Measurements from ENCODE around the gene ZSWIM1. TPM values are rescaled to one million over a fixed set of nuclear protein-coding genes. Genes with fewer than 3 reads are reported as not detected.

The ZSWIM1 gene
- 10 to 100 TPM; 15.3 to 18.9 (median 16.6) TPM for polyA plus RNA-seq (ENCODE audit: insufficient read length in 3 of 3)
- long read RNA-seq, donor 1: 0 reads
- long read RNA-seq, donor 2, partial matches to known transcripts: 0 of 4 reads
- long read RNA-seq, donor 2, other reads (novel, unspliced or antisense): 0 of 4 reads
- long read RNA-seq, donor 3, partial matches to known transcripts: 0 of 4 reads
- long read RNA-seq, donor 3, other reads (novel, unspliced or antisense): 0 of 4 reads
- long read RNA-seq, donor 4, partial matches to known transcripts: 7 of 8 reads
- long read RNA-seq, donor 4, other reads (novel, unspliced or antisense): 0 of 8 reads
- long read RNA-seq, donor 5, transcript ZSWIM1-202 (2 exons, 2,769 nt): major isoform, 5 of 25 reads
- long read RNA-seq, donor 5, partial matches to known transcripts: 20 of 25 reads
- long read RNA-seq, donor 5, other reads (novel, unspliced or antisense): 0 of 25 reads
- long read RNA-seq, donor 6, partial matches to known transcripts: 17 of 18 reads
- long read RNA-seq, donor 6, other reads (novel, unspliced or antisense): 0 of 18 reads
- long read RNA-seq, donor 7, partial matches to known transcripts: 11 of 12 reads
- long read RNA-seq, donor 7, other reads (novel, unspliced or antisense): 0 of 12 reads
- long read RNA-seq, donor 8, partial matches to known transcripts: 0 of 3 reads
- long read RNA-seq, donor 8, other reads (novel, unspliced or antisense): 0 of 3 reads
- long read RNA-seq, donor 9, partial matches to known transcripts: 0 of 2 reads
- long read RNA-seq, donor 9, other reads (novel, unspliced or antisense): 0 of 2 reads
- long read RNA-seq, donor 10, partial matches to known transcripts: 0 of 4 reads
- long read RNA-seq, donor 10, other reads (novel, unspliced or antisense): 0 of 4 reads
- long read RNA-seq, donor 11: 0 reads
- long read RNA-seq, donor 12: 0 reads
- long read RNA-seq, donor 13, partial matches to known transcripts: 0 of 3 reads
- long read RNA-seq, donor 13, other reads (novel, unspliced or antisense): 0 of 3 reads
- long read RNA-seq, donor 14: 0 reads
- long read RNA-seq, donor 15, partial matches to known transcripts: 0 of 1 reads
- long read RNA-seq, donor 15, other reads (novel, unspliced or antisense): 0 of 1 reads
- long read RNA-seq, donor 16, partial matches to known transcripts: 12 of 37 reads
- long read RNA-seq, donor 16, other reads (novel, unspliced or antisense): 22 of 37 reads

GRCh38 chr20:45880988-45881788, at the start of gene ZSWIM1:
Gene ZSWIM1, plus strand, starts transcription at chr20:45881227. Its CDS starts 1,366 bp downstream, at chr20:45882593.
- DNase-seq (ENCODE audit: extremely low read depth in 1 of 11, low read depth in 9 of 11, low spot score in 4 of 11): peak; percentile 99 to 100 (median 99)

GRCh38 chr20:45832619-45833018, 48.4 kb upstream of the ZSWIM1 start:
- DNase-seq (ENCODE audit: extremely low read depth in 1 of 11, low read depth in 9 of 11, low spot score in 4 of 11): no peak

- DNase-seq (ENCODE audit: extremely low read depth in 1 of 11, low read depth in 9 of 11, low spot score in 4 of 11): peak in 8 of 11 donors; percentile 50 to 80 (median 72)
Observed at GRCh38 chr20:45833030-45833882, 47.8 kb upstream of the ZSWIM1 start, which contains the start of gene SNX21. Gene SNX21, plus strand, starts transcription at chr20:45833799. Its CDS starts 121 bp downstream, at chr20:45833920.

- DNase-seq (ENCODE audit: extremely low read depth in 1 of 11, low read depth in 9 of 11, low spot score in 4 of 11): peak in 4 of 11 donors; percentile 57 to 73 (median 70)
Observed at GRCh38 chr20:45833883-45834796, 46.9 kb upstream of the ZSWIM1 start.

- DNase-seq (ENCODE audit: extremely low read depth in 1 of 11, low read depth in 9 of 11, low spot score in 4 of 11): no peak
Observed at GRCh38 chr20:45834797-45835161, 46.2 kb upstream of the ZSWIM1 start.

GRCh38 chr20:45835329-45835765, 45.7 kb upstream of the ZSWIM1 start:
- no peak for DNase-seq (ENCODE audit: extremely low read depth in 1 of 11, low read depth in 9 of 11, low spot score in 4 of 11)

GRCh38 chr20:45835825-45836224, 45.2 kb upstream of the ZSWIM1 start:
- DNase-seq (ENCODE audit: extremely low read depth in 1 of 11, low read depth in 9 of 11, low spot score in 4 of 11): no peak

- no peak for DNase-seq (ENCODE audit: extremely low read depth in 1 of 11, low read depth in 9 of 11, low spot score in 4 of 11)
Observed at GRCh38 chr20:45836841-45837240, 44.2 kb upstream of the ZSWIM1 start.

- DNase-seq (ENCODE audit: extremely low read depth in 1 of 11, low read depth in 9 of 11, low spot score in 4 of 11): no peak
Observed at GRCh38 chr20:45840700-45841198, 40.3 kb upstream of the ZSWIM1 start.

- DNase-seq (ENCODE audit: extremely low read depth in 1 of 11, low read depth in 9 of 11, low spot score in 4 of 11): no peak
Observed at GRCh38 chr20:45841407-45842129, 39.5 kb upstream of the ZSWIM1 start.

- DNase-seq (ENCODE audit: extremely low read depth in 1 of 11, low read depth in 9 of 11, low spot score in 4 of 11): no peak
Observed at GRCh38 chr20:45842169-45842812, 38.7 kb upstream of the ZSWIM1 start.

GRCh38 chr20:45843506-45843905, 37.5 kb upstream of the ZSWIM1 start:
- DNase-seq (ENCODE audit: extremely low read depth in 1 of 11, low read depth in 9 of 11, low spot score in 4 of 11): no peak

- no peak for DNase-seq (ENCODE audit: extremely low read depth in 1 of 11, low read depth in 9 of 11, low spot score in 4 of 11)
Observed at GRCh38 chr20:45845452-45845851, 35.6 kb upstream of the ZSWIM1 start.

GRCh38 chr20:45848421-45848820, 32.6 kb upstream of the ZSWIM1 start:
- no peak for DNase-seq (ENCODE audit: extremely low read depth in 1 of 11, low read depth in 9 of 11, low spot score in 4 of 11)

GRCh38 chr20:45848969-45849582, 32.0 kb upstream of the ZSWIM1 start:
- no peak for DNase-seq (ENCODE audit: extremely low read depth in 1 of 11, low read depth in 9 of 11, low spot score in 4 of 11)
